ENCODE measurements around the gene ZNF22.

DNA sequence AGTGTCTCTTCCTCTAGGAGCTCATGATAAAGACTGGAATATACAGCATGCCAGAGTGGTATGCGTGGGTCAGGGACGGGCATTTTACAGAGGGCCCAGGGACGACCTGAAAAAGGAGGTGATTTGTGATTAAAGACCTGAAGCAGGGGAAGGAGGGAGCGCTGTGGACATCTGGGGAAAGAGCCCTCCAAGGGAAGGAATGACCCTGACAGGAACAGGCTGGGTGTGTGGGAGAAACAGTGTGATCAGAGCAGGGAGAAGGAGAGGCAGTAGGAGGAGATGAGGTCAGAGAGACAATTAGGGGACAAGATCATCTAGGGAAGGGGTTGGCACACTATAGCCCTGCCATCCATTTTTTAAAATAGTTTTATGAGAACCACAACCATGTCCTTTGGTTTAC is 44.5 kb upstream of the ZNF22 start:
- no peak for TF ChIP-seq CTCF (IDR thresholded peaks at IDR 0.05)
- TF ChIP-seq POLR2AphosphoS5 (IDR thresholded peaks at IDR 0.05; ENCODE audit: low read depth, low read length): no peak
- no peak for TF ChIP-seq REST (IDR thresholded peaks at IDR 0.05; ENCODE audit: insufficient read depth in 1 of 2, low read depth in 2 of 2, low read length in 1 of 2)
- no peak for TF ChIP-seq SIN3A (IDR thresholded peaks at IDR 0.05; ENCODE audit: borderline replicate concordance, insufficient read depth, low read depth, low read length)
- no peak for TF ChIP-seq TCF7L2 (IDR thresholded peaks at IDR 0.05; ENCODE audit: low read depth, low read length)
